ENCODE measurements around the gene ACTA1. TPM values are rescaled to one million over a fixed set of nuclear protein-coding genes. Genes with fewer than 3 reads are reported as not detected.
A peak's percentile ranks its signal among the peaks of the same experiment; 100 is the strongest.
"Not testable (repeated sequence)": the region's sequence is repeated elsewhere in the genome, so short reads cannot be mapped to it uniquely, and the experiment has no call there.

ACTA1 gene
- polyA plus RNA-seq, 2 of the 4 experiments (the other 2 are of a cell fraction) = 0.16 to 0.25 TPM

- TF ChIP-seq ELK1 (IDR thresholded peaks at IDR 0.05; ENCODE audit: low read depth, low read length) (no peak), HOXB5 (CRISPR knock-in tag; IDR thresholded peaks at IDR 0.05) (no peak), USF2 (IDR thresholded peaks at IDR 0.05) (no peak), RNF2 (IDR thresholded peaks at IDR 0.05; ENCODE audit: borderline replicate concordance, low read depth) (no peak), RAD21 (conservative IDR thresholded peaks at IDR 0.05 in 1 of 2, IDR thresholded peaks at IDR 0.05 in 1 of 2) (no peak)
Observed at GRCh38 chr1:229478852-229479251, 45.0 kb upstream of the ACTA1 start (continued).

GRCh38 chr1:229475859-229476258, 42.0 kb upstream of the ACTA1 start:
- H3K4me2 ChIP-seq; ATAC-seq; H3K27ac ChIP-seq; H3K4me1 ChIP-seq; DNase-seq (ENCODE audit: low read depth in 1 of 2, low spot score in 1 of 2); H3K9me3 ChIP-seq; H3K4me3 ChIP-seq; FAIRE-seq: not testable (repeated sequence)
- ChIA-PET POLR2A (interaction anchor here (0.7 kb wide), 1 partner anchor 26 kb away, joined by 4 read pairs; no protein-coding TSS in a partner anchor), CTCF (interaction anchor here (0.7 to 3.4 kb wide), 3 partner anchors 8 to 732 kb away, joined by 3 to 36 read pairs (median 4); no protein-coding TSS in a partner anchor)
- WGBS (ENCODE audit: missing lambda C conversion rate) = 86% methylated on average over 13 of the region's 13 CpGs
- peak; percentile 8 to 53; a peak in 1 of 4 replicates for TF ChIP-seq CEBPB (IDR thresholded peaks at IDR 0.05)

- ChIA-PET POLR2A (no interaction called here), CTCF (interaction anchor here (1.3 to 3.4 kb wide), 3 partner anchors 23 to 810 kb away, joined by 3 to 36 read pairs (median 5); no protein-coding TSS in a partner anchor)
- no peaks in the 10 kb centered on the region for H3K4me1 ChIP-seq
- no peak overlapping the region for H3K4me2 ChIP-seq
- TF ChIP-seq PBX3 (IDR thresholded peaks at IDR 0.05) (no peak), HDAC2 (IDR thresholded peaks at IDR 0.05) (no peak), CTCF (IDR thresholded peaks at IDR 0.05) (no peak), RCOR1 (IDR thresholded peaks at IDR 0.05; ENCODE audit: low read depth, low read length) (no peak), MAZ (IDR thresholded peaks at IDR 0.05; ENCODE audit: borderline replicate concordance, low read depth, low read length) (no peak), EHMT2 (IDR thresholded peaks at IDR 0.05; ENCODE audit: low read depth) (no peak), MYC (IDR thresholded peaks at IDR 0.05; ENCODE audit: borderline replicate concordance, low read length) (no peak), POLR2AphosphoS2 (conservative IDR thresholded peaks at IDR 0.05; ENCODE audit: low read length) (no peak), JUNB (IDR thresholded peaks at IDR 0.05) (no peak), HES2 (IDR thresholded peaks at IDR 0.05) (no peak), ZC3H11A (IDR thresholded peaks at IDR 0.05) (no peak), USF2 (IDR thresholded peaks at IDR 0.05) (no peak), RAD21 (conservative IDR thresholded peaks at IDR 0.05 in 1 of 2, IDR thresholded peaks at IDR 0.05 in 1 of 2) (no peak), CBX8 (IDR thresholded peaks at IDR 0.05) (no peak), HOXB13 (CRISPR knock-in tag; IDR thresholded peaks at IDR 0.05; ENCODE audit: low read depth) (no peak), TP53 (CRISPR knock-in tag; IDR thresholded peaks at IDR 0.05) (no peak), SMC3 (IDR thresholded peaks at IDR 0.05) (no peak)
- no peak overlapping the region for H3K4me3 ChIP-seq
- WGBS (ENCODE audit: missing lambda C conversion rate) = 93% methylated on average over 2 of the region's 2 CpGs
- DNase-seq (ENCODE audit: low read depth in 1 of 2, low spot score in 1 of 2) = no peak
- FAIRE-seq = no peak
- no peak overlapping the region for H3K27ac ChIP-seq
- no peaks in the 10 kb centered on the region for H3K9me3 ChIP-seq
- ATAC-seq = no peak
Observed at GRCh38 chr1:229474509-229474908, 40.6 kb upstream of the ACTA1 start.
